CD4-positive, alpha-beta T cell treated with Interleukin-6 for 4 hours (primary cell): ENCODE data around the gene TREH.
"Not testable (repeated sequence)": the region's sequence is repeated elsewhere in the genome, so short reads cannot be mapped to it uniquely, and the experiment has no call there.

Experiments
- DNase-seq: peaks from one replicate; pipeline ENCODE4 v3.0.0-alpha.2; 2020; ENCODE audit warnings: mixed read lengths

TREH gene

GRCh38 chr11:118679483-118679882, at the start of gene TREH:
Gene TREH, minus strand, starts transcription at chr11:118679650. Its CDS starts 23 bp downstream, at chr11:118679627.
- DNase-seq, result no peak

- not testable (repeated sequence) for DNase-seq
Observed at GRCh38 chr11:118728112-118728511, 48.7 kb upstream of the TREH start.

GRCh38 chr11:118727721-118728066, 48.2 kb upstream of the TREH start:
- not testable (repeated sequence) for DNase-seq

GRCh38 chr11:118727001-118727720, 47.7 kb upstream of the TREH start:
- DNase-seq, result not testable (repeated sequence)

- not testable (repeated sequence) for DNase-seq
Observed at GRCh38 chr11:118721478-118722015, 42.1 kb upstream of the TREH start.

- DNase-seq, result not testable (repeated sequence)
Observed at GRCh38 chr11:118720740-118721139, 41.3 kb upstream of the TREH start.

GRCh38 chr11:118720078-118720477, 40.6 kb upstream of the TREH start:
- DNase-seq, result not testable (repeated sequence)

- not testable (repeated sequence) for DNase-seq
Observed at GRCh38 chr11:118718562-118718961, 39.1 kb upstream of the TREH start.

GRCh38 chr11:118717733-118718132, 38.3 kb upstream of the TREH start:
- DNase-seq, result not testable (repeated sequence)

- not testable (repeated sequence) for DNase-seq
Observed at GRCh38 chr11:118717221-118717620, 37.8 kb upstream of the TREH start.

GRCh38 chr11:118715837-118716260, 36.4 kb upstream of the TREH start:
- DNase-seq, result no peak

GRCh38 chr11:118715245-118715831, 35.9 kb upstream of the TREH start:
- DNase-seq, result no peak

- no peak for DNase-seq
Observed at GRCh38 chr11:118714816-118715215, 35.4 kb upstream of the TREH start.

GRCh38 chr11:118714416-118714815, 35.0 kb upstream of the TREH start:
- DNase-seq, result not testable (repeated sequence)

- DNase-seq, result no peak
Observed at GRCh38 chr11:118708296-118708695, 28.8 kb upstream of the TREH start.

GRCh38 chr11:118706546-118706825, 27.0 kb upstream of the TREH start:
- no peak for DNase-seq

GRCh38 chr11:118705791-118706545, 26.5 kb upstream of the TREH start:
- DNase-seq, result no peak

GRCh38 chr11:118705111-118705741, 25.8 kb upstream of the TREH start:
- peak; percentile 71 for DNase-seq

GRCh38 chr11:118703563-118704106, 24.2 kb upstream of the TREH start:
- no peak for DNase-seq

- peak; percentile 77 for DNase-seq
Observed at GRCh38 chr11:118699506-118700220, 20.2 kb upstream of the TREH start.

- DNase-seq, result no peak
Observed at GRCh38 chr11:118697346-118697745, 17.9 kb upstream of the TREH start.

GRCh38 chr11:118696673-118697226, 17.3 kb upstream of the TREH start:
- DNase-seq, result no peak
